Measurements from ENCODE around the gene MYO5C. TPM values are rescaled to one million over a fixed set of nuclear protein-coding genes. Genes with fewer than 3 reads are reported as not detected.

The MYO5C gene
- total and polyA plus RNA-seq, 2 donors (not counting 1 experiment from before 2014, with no cell fraction given), result under 0.01 to 0.07 TPM

DNA sequence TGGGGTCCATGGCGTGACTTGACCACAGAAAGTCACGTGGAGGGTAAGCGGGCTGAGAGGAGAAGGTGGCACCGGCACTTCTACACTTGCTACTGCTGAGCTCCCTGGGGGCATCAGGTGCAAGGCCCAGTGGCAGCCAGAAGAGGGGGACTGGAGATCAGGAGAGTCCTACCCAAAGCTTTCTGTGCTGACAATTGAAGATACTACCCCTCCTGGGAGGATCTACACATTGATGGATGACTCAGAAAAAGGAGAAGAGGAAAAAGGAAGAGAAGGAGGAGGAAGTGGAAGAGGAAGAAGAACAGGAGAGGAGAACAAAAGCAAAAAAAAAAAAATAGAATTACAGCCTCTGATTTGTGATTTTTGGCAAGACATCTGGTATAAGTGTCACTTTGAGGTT, 41.2 kb downstream of the MYO5C start:
- Histone ChIP-seq H3K9ac (ENCODE audit: insufficient read depth, low read length) (no peak overlapping the region), H3K79me2 (ENCODE audit: control insufficient read depth, insufficient read depth, low read length) (no peaks in the 10 kb centered on the region), H2AFZ (ENCODE audit: low read length) (no peak overlapping the region), H4K20me1 (ENCODE audit: control insufficient read depth, extremely low read depth, insufficient read depth, low read length) (no peaks in the 10 kb centered on the region), H3K36me3 (ENCODE audit: control insufficient read depth, insufficient read depth, low read length) (no peaks in the 10 kb centered on the region), H3K4me3 (replicated peaks in 1 of 4; ENCODE audit: control extremely low read depth in 1 of 4, insufficient read depth in 1 of 4, low read depth in 3 of 4, low read length in 4 of 4) (no peak overlapping the region), H3K27ac (ENCODE audit: insufficient read depth, low read length) (no peak overlapping the region), H3K27me3 (ENCODE audit: control insufficient read depth, insufficient read depth, low read length) (no peaks in the 10 kb centered on the region), H3K4me1 (ENCODE audit: control insufficient read depth, extremely low read depth, insufficient read depth, low read length) (peaks cover 15% of the 10 kb centered on the region), H3K9me3 (ENCODE audit: control insufficient read depth, insufficient read depth, low read depth, low read length) (no peaks in the 10 kb centered on the region), H3K4me2 (ENCODE audit: extremely low read depth, insufficient read depth, low read length) (no peak overlapping the region)
- no peak for TF ChIP-seq EZH2 (IDR thresholded peaks at IDR 0.05; ENCODE audit: low read length, missing control alignments)
- TF ChIP-seq, protein P1, sequence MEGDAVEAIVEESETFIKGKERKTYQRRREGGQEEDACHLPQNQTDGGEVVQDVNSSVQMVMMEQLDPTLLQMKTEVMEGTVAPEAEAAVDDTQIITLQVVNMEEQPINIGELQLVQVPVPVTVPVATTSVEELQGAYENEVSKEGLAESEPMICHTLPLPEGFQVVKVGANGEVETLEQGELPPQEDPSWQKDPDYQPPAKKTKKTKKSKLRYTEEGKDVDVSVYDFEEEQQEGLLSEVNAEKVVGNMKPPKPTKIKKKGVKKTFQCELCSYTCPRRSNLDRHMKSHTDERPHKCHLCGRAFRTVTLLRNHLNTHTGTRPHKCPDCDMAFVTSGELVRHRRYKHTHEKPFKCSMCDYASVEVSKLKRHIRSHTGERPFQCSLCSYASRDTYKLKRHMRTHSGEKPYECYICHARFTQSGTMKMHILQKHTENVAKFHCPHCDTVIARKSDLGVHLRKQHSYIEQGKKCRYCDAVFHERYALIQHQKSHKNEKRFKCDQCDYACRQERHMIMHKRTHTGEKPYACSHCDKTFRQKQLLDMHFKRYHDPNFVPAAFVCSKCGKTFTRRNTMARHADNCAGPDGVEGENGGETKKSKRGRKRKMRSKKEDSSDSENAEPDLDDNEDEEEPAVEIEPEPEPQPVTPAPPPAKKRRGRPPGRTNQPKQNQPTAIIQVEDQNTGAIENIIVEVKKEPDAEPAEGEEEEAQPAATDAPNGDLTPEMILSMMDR (conservative IDR thresholded peaks at IDR 0.05 in 1 of 2, IDR thresholded peaks at IDR 0.05 in 1 of 2; ENCODE audit: low read depth in 1 of 2, low read length in 2 of 2), result no peak
- DNase-seq (ENCODE audit: low read depth in 2 of 2), result no peak

DNA sequence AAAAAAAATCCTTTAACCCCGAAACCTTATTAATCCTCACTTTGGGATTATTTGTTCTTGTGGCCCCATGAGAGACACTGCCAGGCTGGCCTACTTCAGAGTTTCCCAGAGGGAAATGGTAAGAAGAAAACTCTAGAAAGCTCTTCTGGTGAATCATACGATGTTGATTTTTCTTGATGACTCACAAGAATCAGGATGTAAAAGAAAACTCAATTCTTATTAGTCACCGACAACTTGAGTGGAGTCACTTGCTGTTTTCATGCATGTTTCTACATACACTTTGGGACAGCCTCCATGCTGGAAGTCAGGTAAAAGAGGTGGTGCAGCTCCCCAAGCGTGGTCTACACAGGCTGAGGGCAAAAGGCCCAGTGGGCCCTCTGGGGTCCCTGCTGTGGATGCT, 42.8 kb downstream of the MYO5C start:
- TF ChIP-seq, protein P1 (conservative IDR thresholded peaks at IDR 0.05 in 1 of 2, IDR thresholded peaks at IDR 0.05 in 1 of 2; ENCODE audit: low read depth in 1 of 2, low read length in 2 of 2), result no peak
- no peak for TF ChIP-seq EZH2 (IDR thresholded peaks at IDR 0.05; ENCODE audit: low read length, missing control alignments)
- H3K27ac ChIP-seq (ENCODE audit: insufficient read depth, low read length), result no peak overlapping the region
- no peaks in the 10 kb centered on the region for H3K27me3 ChIP-seq (ENCODE audit: control insufficient read depth, insufficient read depth, low read length)
- H3K9ac ChIP-seq (ENCODE audit: insufficient read depth, low read length), result no peak overlapping the region
- no peak overlapping the region for H2AFZ ChIP-seq (ENCODE audit: low read length)
- no peak overlapping the region for H3K4me3 ChIP-seq (replicated peaks in 1 of 4; ENCODE audit: control extremely low read depth in 1 of 4, insufficient read depth in 1 of 4, low read depth in 3 of 4, low read length in 4 of 4)
- no peaks in the 10 kb centered on the region for H3K9me3 ChIP-seq (ENCODE audit: control insufficient read depth, insufficient read depth, low read depth, low read length)
- H3K4me2 ChIP-seq (ENCODE audit: extremely low read depth, insufficient read depth, low read length), result peak overlapping the region; percentile 69
- peaks cover 14% of the 10 kb centered on the region for H3K4me1 ChIP-seq (ENCODE audit: control insufficient read depth, extremely low read depth, insufficient read depth, low read length)
- H3K79me2 ChIP-seq (ENCODE audit: control insufficient read depth, insufficient read depth, low read length), result no peaks in the 10 kb centered on the region
- H4K20me1 ChIP-seq (ENCODE audit: control insufficient read depth, extremely low read depth, insufficient read depth, low read length), result no peaks in the 10 kb centered on the region
- DNase-seq (ENCODE audit: low read depth in 2 of 2), result peak; percentile 93 to 95
- H3K36me3 ChIP-seq (ENCODE audit: control insufficient read depth, insufficient read depth, low read length), result no peaks in the 10 kb centered on the region

DNA sequence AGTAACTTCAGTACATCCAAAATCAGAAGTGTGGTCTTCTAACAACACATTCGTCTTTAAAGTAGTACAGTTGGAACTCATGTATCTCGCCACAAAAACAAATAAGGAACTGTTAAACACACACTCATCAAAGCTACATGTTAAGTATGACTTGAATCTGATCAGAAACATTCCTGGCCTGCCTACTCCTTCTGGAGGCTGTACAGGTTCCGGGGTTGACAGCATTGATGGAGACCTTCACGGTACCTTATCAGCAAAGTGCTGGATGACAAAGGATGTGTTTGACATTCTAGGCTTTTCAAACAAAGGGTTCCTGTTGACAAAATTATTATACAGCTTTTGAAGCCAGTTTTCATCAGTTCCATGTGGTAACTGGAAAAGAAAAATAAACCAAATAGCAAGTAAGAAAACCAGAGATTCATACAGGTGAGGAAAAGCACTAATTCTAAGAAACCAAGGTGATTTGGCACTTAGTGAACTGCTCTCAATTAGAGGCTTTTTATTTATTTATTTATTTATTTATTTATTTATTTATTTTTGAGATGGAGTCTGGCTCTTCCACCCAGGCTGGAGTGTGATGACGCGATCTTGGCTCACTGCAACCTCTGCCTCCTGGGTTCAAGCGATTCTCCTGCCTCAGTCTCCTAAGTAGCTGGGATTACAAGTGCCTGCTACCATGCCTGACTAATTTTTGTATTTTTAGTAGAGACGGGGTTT, 44.3 kb downstream of the MYO5C start:
- Histone ChIP-seq H3K79me2 (ENCODE audit: control insufficient read depth, insufficient read depth, low read length) (no peaks in the 10 kb centered on the region), H3K9me3 (ENCODE audit: control insufficient read depth, insufficient read depth, low read depth, low read length) (no peaks in the 10 kb centered on the region), H3K4me3 (replicated peaks in 1 of 4; ENCODE audit: control extremely low read depth in 1 of 4, insufficient read depth in 1 of 4, low read depth in 3 of 4, low read length in 4 of 4) (no peak overlapping the region), H4K20me1 (ENCODE audit: control insufficient read depth, extremely low read depth, insufficient read depth, low read length) (no peaks in the 10 kb centered on the region), H3K36me3 (ENCODE audit: control insufficient read depth, insufficient read depth, low read length) (no peaks in the 10 kb centered on the region), H3K9ac (ENCODE audit: insufficient read depth, low read length) (no peak overlapping the region), H2AFZ (ENCODE audit: low read length) (no peak overlapping the region), H3K4me1 (ENCODE audit: control insufficient read depth, extremely low read depth, insufficient read depth, low read length) (peaks cover 13% of the 10 kb centered on the region), H3K4me2 (ENCODE audit: extremely low read depth, insufficient read depth, low read length) (no peak overlapping the region), H3K27ac (ENCODE audit: insufficient read depth, low read length) (no peak overlapping the region), H3K27me3 (ENCODE audit: control insufficient read depth, insufficient read depth, low read length) (no peaks in the 10 kb centered on the region)
- TF ChIP-seq, protein P1 (conservative IDR thresholded peaks at IDR 0.05 in 1 of 2, IDR thresholded peaks at IDR 0.05 in 1 of 2; ENCODE audit: low read depth in 1 of 2, low read length in 2 of 2), result no peak
- no peak for TF ChIP-seq EZH2 (IDR thresholded peaks at IDR 0.05; ENCODE audit: low read length, missing control alignments)
- DNase-seq (ENCODE audit: low read depth in 2 of 2), result peak in 1 of 2 donors; percentile 56
